HepG2 (cell line): Measurements from ENCODE around the gene KHK. TPM values are rescaled to one million over a fixed set of nuclear protein-coding genes. Genes with fewer than 3 reads are reported as not detected.
A peak's percentile ranks its signal among the peaks of the same experiment; 100 is the strongest.

Experiments
- GTF2F1 ChIP-seq: fragments of 150-350 bp; IDR thresholded peaks from 2 replicates; pipeline ENCODE4 v1.6.1; 2014; ENCODE audit warnings: low read length
- KLF16 ChIP-seq, 2 experiments: sonication (generic) in 1 of 2; formaldehyde crosslinking in 1 of 2; IDR thresholded peaks; 2 replicates each; pipeline versions ENCODE4 v1.6.1 to v1.8.0; 2016 to 2023; ENCODE audit warnings: missing genetic modification reagents in 2 of 2, missing compliant biosample characterization in 1 of 2
- ZFP36 ChIP-seq: fragments of 150-350 bp; IDR thresholded peaks from 2 replicates; pipeline ENCODE4 v1.6.1; 2018; ENCODE audit warnings: borderline replicate concordance, low read length, low read depth; ENCODE audit not compliant: partially characterized antibody
- ZNF225 ChIP-seq: sonication (generic); formaldehyde crosslinking; IDR thresholded peaks from 2 replicates; pipeline ENCODE4 v1.4.0; 2020; ENCODE audit warnings: mild to moderate bottlenecking, missing genetic modification reagents
- ZNF816 ChIP-seq: sonication (generic); formaldehyde crosslinking; IDR thresholded peaks from 2 replicates; pipeline ENCODE4 v1.8.0; 2022; ENCODE audit warnings: missing genetic modification reagents, mild to moderate bottlenecking, borderline replicate concordance
- polyA plus RNA-seq, 8 experiments: library from polyadenylated mRNA; depleted of rRNA in 3 of 8; stranded (reverse) in 7 of 8; unstranded in 1 of 8; fragments of >200 nt; fragmentation: Illumina TruSeq in 4 of 8; extraction: Trizol in 4 of 8; gene quantifications; 2 replicates each; pipeline versions ENCODE4 v1.2.1 to v1.2.3, GENCODE V29; 2011 to 2016; ENCODE audit warnings: low read depth in 4 of 8, missing spikeins in 1 of 8, mixed read lengths in 1 of 8; ENCODE audit not compliant: insufficient read depth in 1 of 8
- total RNA-seq, 5 experiments: library from RNA; depleted of rRNA; stranded (reverse); fragments of >200 nt; fragmentation: Illumina TruSeq; extraction: Trizol; gene quantifications; 2 replicates each; pipeline ENCODE4 v1.2.3, GENCODE V29; 2016; ENCODE audit warnings: low read depth in 1 of 5
- TF ChIP-seq, protein P1 (sequence below): sonication (generic); formaldehyde crosslinking; IDR thresholded peaks from 2 replicates; pipeline ENCODE4 v1.5.0; 2020; ENCODE audit warnings: mild to moderate bottlenecking, missing genetic modification reagents, borderline replicate concordance
- TF ChIP-seq, protein P2 (sequence below): sonication (generic); formaldehyde crosslinking; IDR thresholded peaks from 2 replicates; pipeline ENCODE4 v1.5.0; 2020; ENCODE audit warnings: mild to moderate bottlenecking, missing genetic modification reagents
- TF ChIP-seq, protein P3 (sequence below), 2 experiments: sonication (generic) in 1 of 2; formaldehyde crosslinking in 1 of 2; IDR thresholded peaks; 2 replicates each; pipeline versions ENCODE4 v1.4.0 to v1.6.1; 2018 to 2020; ENCODE audit warnings: missing genetic modification reagents in 2 of 2, borderline replicate concordance in 1 of 2, low read depth in 1 of 2, mild to moderate bottlenecking in 1 of 2, missing biosample characterization in 1 of 2
- TF ChIP-seq, protein P4 (sequence below): fragments of 450-650 bp; IDR thresholded peaks from 2 replicates; pipeline ENCODE4 v1.6.1; 2016
- TF ChIP-seq, protein P5 (sequence below): sonication (generic); formaldehyde crosslinking; IDR thresholded peaks from 2 replicates; pipeline ENCODE4 v1.8.1; 2023; ENCODE audit warnings: missing genetic modification reagents, mild to moderate bottlenecking, borderline replicate concordance
- TF ChIP-seq, protein P6 (sequence below): sonication (generic); formaldehyde crosslinking; IDR thresholded peaks from 2 replicates; pipeline ENCODE4 v1.9.0; 2022; ENCODE audit warnings: missing genetic modification reagents, mild to moderate bottlenecking, borderline replicate concordance

KHK gene
- total and polyA plus RNA-seq, 2 of the 13 experiments (the other 11 are each of a cell fraction or from before 2014, with no cell fraction given): 40.9 to 99.2 TPM

DNA sequence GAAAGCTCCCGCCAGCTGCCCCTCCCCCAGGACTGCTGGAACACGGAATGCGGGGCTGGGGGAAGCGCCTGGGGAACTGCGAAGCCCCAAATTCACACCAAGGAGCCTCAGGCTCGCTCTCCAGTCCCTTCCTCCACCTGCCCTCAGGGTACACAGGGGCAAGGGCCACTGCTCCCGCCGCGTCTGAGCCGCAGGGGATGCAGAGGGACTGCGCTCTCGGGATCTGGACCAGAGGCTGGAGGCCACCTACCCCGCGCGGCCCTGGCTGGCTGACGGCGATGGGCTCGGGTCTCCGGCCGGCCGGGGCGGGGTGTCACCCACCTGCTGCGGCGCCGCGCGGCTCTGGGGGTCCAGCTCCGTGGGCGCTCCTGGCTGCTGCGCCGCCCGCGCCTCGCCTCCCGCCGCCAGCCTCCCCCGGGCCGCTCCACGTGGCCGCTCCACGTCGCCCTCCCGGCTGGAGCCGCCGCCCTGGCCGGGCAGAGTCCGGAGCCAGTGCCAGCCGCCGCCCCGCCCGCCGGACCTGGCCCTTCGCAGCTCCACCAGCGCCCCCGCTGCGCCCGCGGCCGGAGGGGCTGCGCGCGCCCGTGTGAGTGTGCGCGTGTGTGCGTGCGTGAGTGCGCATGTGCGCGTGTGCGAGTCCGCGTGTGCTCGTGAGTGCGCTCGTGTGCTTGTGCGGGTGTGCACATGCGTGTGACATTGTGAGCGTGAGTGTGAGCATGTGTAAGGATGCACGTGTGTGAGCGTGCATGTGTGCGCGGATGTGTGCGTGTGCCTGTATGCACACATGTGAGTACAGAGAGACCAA, 32.2 kb downstream of the KHK start, which contains the start of gene CGREF1 (continued):
- TF ChIP-seq, protein P1, sequence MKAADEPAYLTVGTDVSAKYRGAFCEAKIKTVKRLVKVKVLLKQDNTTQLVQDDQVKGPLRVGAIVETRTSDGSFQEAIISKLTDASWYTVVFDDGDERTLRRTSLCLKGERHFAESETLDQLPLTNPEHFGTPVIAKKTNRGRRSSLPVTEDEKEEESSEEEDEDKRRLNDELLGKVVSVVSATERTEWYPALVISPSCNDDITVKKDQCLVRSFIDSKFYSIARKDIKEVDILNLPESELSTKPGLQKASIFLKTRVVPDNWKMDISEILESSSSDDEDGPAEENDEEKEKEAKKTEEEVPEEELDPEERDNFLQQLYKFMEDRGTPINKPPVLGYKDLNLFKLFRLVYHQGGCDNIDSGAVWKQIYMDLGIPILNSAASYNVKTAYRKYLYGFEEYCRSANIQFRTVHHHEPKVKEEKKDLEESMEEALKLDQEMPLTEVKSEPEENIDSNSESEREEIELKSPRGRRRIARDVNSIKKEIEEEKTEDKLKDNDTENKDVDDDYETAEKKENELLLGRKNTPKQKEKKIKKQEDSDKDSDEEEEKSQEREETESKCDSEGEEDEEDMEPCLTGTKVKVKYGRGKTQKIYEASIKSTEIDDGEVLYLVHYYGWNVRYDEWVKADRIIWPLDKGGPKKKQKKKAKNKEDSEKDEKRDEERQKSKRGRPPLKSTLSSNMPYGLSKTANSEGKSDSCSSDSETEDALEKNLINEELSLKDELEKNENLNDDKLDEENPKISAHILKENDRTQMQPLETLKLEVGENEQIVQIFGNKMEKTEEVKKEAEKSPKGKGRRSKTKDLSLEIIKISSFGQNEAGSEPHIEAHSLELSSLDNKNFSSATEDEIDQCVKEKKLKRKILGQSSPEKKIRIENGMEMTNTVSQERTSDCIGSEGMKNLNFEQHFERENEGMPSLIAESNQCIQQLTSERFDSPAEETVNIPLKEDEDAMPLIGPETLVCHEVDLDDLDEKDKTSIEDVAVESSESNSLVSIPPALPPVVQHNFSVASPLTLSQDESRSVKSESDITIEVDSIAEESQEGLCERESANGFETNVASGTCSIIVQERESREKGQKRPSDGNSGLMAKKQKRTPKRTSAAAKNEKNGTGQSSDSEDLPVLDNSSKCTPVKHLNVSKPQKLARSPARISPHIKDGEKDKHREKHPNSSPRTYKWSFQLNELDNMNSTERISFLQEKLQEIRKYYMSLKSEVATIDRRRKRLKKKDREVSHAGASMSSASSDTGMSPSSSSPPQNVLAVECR (CRISPR knock-in tag): peak; percentile 53; the same call in 1 of the 2 replicates
- TF ChIP-seq, protein P2, sequence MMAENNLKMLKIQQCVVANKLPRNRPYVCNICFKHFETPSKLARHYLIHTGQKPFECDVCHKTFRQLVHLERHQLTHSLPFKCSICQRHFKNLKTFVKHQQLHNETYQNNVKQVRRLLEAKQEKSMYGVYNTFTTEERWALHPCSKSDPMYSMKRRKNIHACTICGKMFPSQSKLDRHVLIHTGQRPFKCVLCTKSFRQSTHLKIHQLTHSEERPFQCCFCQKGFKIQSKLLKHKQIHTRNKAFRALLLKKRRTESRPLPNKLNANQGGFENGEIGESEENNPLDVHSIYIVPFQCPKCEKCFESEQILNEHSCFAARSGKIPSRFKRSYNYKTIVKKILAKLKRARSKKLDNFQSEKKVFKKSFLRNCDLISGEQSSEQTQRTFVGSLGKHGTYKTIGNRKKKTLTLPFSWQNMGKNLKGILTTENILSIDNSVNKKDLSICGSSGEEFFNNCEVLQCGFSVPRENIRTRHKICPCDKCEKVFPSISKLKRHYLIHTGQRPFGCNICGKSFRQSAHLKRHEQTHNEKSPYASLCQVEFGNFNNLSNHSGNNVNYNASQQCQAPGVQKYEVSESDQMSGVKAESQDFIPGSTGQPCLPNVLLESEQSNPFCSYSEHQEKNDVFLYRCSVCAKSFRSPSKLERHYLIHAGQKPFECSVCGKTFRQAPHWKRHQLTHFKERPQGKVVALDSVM (CRISPR knock-in tag): peak; percentile 47; the same call in 1 of the 2 replicates
- TF ChIP-seq ZNF816 (CRISPR knock-in tag) (no peak), ZFP36 (no peak), GTF2F1 (no peak), KLF16 (CRISPR knock-in tag; IDR thresholded peaks at IDR 0.05) (no peak), ZNF225 (CRISPR knock-in tag) (no peak)
- TF ChIP-seq, protein P3, sequence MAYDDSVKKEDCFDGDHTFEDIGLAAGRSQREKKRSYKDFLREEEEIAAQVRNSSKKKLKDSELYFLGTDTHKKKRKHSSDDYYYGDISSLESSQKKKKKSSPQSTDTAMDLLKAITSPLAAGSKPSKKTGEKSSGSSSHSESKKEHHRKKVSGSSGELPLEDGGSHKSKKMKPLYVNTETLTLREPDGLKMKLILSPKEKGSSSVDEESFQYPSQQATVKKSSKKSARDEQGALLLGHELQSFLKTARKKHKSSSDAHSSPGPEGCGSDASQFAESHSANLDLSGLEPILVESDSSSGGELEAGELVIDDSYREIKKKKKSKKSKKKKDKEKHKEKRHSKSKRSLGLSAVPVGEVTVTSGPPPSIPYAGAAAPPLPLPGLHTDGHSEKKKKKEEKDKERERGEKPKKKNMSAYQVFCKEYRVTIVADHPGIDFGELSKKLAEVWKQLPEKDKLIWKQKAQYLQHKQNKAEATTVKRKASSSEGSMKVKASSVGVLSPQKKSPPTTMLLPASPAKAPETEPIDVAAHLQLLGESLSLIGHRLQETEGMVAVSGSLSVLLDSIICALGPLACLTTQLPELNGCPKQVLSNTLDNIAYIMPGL (CRISPR knock-in tag; IDR thresholded peaks at IDR 0.05; ENCODE audit: borderline replicate concordance in 1 of 2, low read depth in 1 of 2): peak; percentile 53 to 65
- TF ChIP-seq, protein P4, sequence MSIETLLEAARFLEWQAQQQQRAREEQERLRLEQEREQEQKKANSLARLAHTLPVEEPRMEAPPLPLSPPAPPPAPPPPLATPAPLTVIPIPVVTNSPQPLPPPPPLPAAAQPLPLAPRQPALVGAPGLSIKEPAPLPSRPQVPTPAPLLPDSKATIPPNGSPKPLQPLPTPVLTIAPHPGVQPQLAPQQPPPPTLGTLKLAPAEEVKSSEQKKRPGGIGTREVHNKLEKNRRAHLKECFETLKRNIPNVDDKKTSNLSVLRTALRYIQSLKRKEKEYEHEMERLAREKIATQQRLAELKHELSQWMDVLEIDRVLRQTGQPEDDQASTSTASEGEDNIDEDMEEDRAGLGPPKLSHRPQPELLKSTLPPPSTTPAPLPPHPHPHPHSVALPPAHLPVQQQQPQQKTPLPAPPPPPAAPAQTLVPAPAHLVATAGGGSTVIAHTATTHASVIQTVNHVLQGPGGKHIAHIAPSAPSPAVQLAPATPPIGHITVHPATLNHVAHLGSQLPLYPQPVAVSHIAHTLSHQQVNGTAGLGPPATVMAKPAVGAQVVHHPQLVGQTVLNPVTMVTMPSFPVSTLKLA: peak; percentile 89
- TF ChIP-seq, protein P5, sequence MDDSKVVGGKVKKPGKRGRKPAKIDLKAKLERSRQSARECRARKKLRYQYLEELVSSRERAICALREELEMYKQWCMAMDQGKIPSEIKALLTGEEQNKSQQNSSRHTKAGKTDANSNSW: no peak
- TF ChIP-seq, protein P6, sequence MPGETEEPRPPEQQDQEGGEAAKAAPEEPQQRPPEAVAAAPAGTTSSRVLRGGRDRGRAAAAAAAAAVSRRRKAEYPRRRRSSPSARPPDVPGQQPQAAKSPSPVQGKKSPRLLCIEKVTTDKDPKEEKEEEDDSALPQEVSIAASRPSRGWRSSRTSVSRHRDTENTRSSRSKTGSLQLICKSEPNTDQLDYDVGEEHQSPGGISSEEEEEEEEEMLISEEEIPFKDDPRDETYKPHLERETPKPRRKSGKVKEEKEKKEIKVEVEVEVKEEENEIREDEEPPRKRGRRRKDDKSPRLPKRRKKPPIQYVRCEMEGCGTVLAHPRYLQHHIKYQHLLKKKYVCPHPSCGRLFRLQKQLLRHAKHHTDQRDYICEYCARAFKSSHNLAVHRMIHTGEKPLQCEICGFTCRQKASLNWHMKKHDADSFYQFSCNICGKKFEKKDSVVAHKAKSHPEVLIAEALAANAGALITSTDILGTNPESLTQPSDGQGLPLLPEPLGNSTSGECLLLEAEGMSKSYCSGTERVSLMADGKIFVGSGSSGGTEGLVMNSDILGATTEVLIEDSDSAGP (CRISPR knock-in tag): no peak; the same call in none of the 2 replicates
